Measurements from ENCODE around the gene ZBTB7C. TPM values are rescaled to one million over a fixed set of nuclear protein-coding genes. Genes with fewer than 3 reads are reported as not detected.

Gene ZBTB7C
- total and polyA plus RNA-seq, 8 donors, result 3.0 to 47.8 (median 19.3) TPM

GRCh38 chr18:48136827-48137373, 272.3 kb downstream of the ZBTB7C start:
- 2 to 8% (median 4%) methylated on average over 16 to 51 of the region's 51 CpGs for WGBS, 5 donors
- H3K36me3 ChIP-seq, result no peaks in the 10 kb centered on the region
- intact Hi-C loops (cut with DNase I; ENCODE audit: low total_unique reads), result no loop called here

GRCh38 chr18:48136051-48136826, 272.9 kb downstream of the ZBTB7C start:
- Histone ChIP-seq H3K27me3 (peaks cover 0 to 34% (median 18%) of the 10 kb centered on the region in 3 donors), H3K36me3 (no peaks in the 10 kb centered on the region), H3K4me3 (peak overlapping the region; percentile 59 to 68 (median 64)), H3K27ac (peak overlapping the region; percentile 78 to 90 (median 87)), H3K9me3 (no peaks in the 10 kb centered on the region), H3K4me1 (peaks cover 45 to 87% (median 80%) of the 10 kb centered on the region in 4 donors)
- intact Hi-C loops (cut with DNase I; ENCODE audit: low total_unique reads), result no loop called here
- 1 to 3% (median 2%) methylated on average over 45 to 65 of the region's 65 CpGs for WGBS, 5 donors
- TF ChIP-seq POLR2AphosphoS5 (IDR thresholded peaks at IDR 0.05), result no peak
- TF ChIP-seq POLR2A (IDR thresholded peaks at IDR 0.05), result no peak
- TF ChIP-seq EP300 (IDR thresholded peaks at IDR 0.05), result no peak
- TF ChIP-seq CTCF (IDR thresholded peaks at IDR 0.05), result no peak
- DNase-seq, result peak; percentile 61 to 69

More at GRCh38 chr18:48136827-48137373, 272.3 kb downstream of the ZBTB7C start:
- Histone ChIP-seq H3K27ac (peak overlapping the region; percentile 78 to 90 (median 87)), H3K4me3 (peak overlapping the region; percentile 59 to 68 (median 64)), H3K9me3 (no peaks in the 10 kb centered on the region), H3K4me1 (peaks cover 45 to 87% (median 83%) of the 10 kb centered on the region in 4 donors), H3K27me3 (peaks cover 0 to 34% (median 18%) of the 10 kb centered on the region in 3 donors)
- peak; percentile 63 to 74 for DNase-seq
- TF ChIP-seq POLR2AphosphoS5 (IDR thresholded peaks at IDR 0.05) (peak in 1 of 3 donors; percentile 8), CTCF (IDR thresholded peaks at IDR 0.05) (no peak)

- H3K4me3 ChIP-seq, result peak overlapping the region; percentile 59 to 68 (median 64)
- intact Hi-C loops (cut with DNase I; ENCODE audit: low total_unique reads), result no loop called here
- H3K4me1 ChIP-seq, result peaks cover 44 to 79% (median 73%) of the 10 kb centered on the region in 4 donors
- TF ChIP-seq CTCF (IDR thresholded peaks at IDR 0.05) (no peak), POLR2A (IDR thresholded peaks at IDR 0.05) (no peak), EP300 (IDR thresholded peaks at IDR 0.05) (no peak), POLR2AphosphoS5 (IDR thresholded peaks at IDR 0.05) (no peak)
- H3K27me3 ChIP-seq, result peaks cover 0 to 34% (median 18%) of the 10 kb centered on the region in 3 donors
- no peaks in the 10 kb centered on the region for H3K36me3 ChIP-seq
- H3K9me3 ChIP-seq, result no peaks in the 10 kb centered on the region
- H3K27ac ChIP-seq, result peak overlapping the region; percentile 78 to 90 (median 87)
- DNase-seq, result no peak
- WGBS, 5 donors, result 18 to 28% (median 21%) methylated on average over 14 of the region's 14 CpGs
Measured at GRCh38 chr18:48135436-48135966, 273.7 kb downstream of the ZBTB7C start.

- Histone ChIP-seq H3K4me1 (peaks cover 35 to 77% (median 66%) of the 10 kb centered on the region in 4 donors), H3K9me3 (no peaks in the 10 kb centered on the region), H3K36me3 (no peaks in the 10 kb centered on the region), H3K27me3 (peaks cover 0 to 34% (median 18%) of the 10 kb centered on the region in 3 donors), H3K4me3 (peak overlapping the region in 1 of 4 donors; percentile 68), H3K27ac (peak overlapping the region in 4 of 5 donors; percentile 37 to 87 (median 62))
- WGBS, 5 donors, result 82 to 94% (median 89%) methylated on average over 5 of the region's 5 CpGs
- TF ChIP-seq POLR2AphosphoS5 (IDR thresholded peaks at IDR 0.05) (no peak), POLR2A (IDR thresholded peaks at IDR 0.05) (no peak), CTCF (IDR thresholded peaks at IDR 0.05) (no peak), EP300 (IDR thresholded peaks at IDR 0.05) (no peak)
- no peak for DNase-seq
- intact Hi-C loops (cut with DNase I; ENCODE audit: low total_unique reads), result no loop called here
Measured at GRCh38 chr18:48134609-48135008, 274.6 kb downstream of the ZBTB7C start.
